HepG2 (cell line): Measurements from ENCODE around the gene ZMIZ1. TPM values are rescaled to one million over a fixed set of nuclear protein-coding genes. Genes with fewer than 3 reads are reported as not detected.

Experiments used
- FOXA3 ChIP-seq: IDR thresholded peaks from 2 replicates; pipeline ENCODE4 v1.6.1; 2016; ENCODE audit warnings: missing genetic modification reagents, missing compliant biosample characterization
- HNF4G ChIP-seq, 2 experiments: sonication (generic) in 1 of 2; formaldehyde crosslinking in 1 of 2; IDR thresholded peaks; 2 replicates each; pipeline versions ENCODE4 v1.4.0 to v1.6.1; 2011 to 2020; ENCODE audit warnings: borderline replicate concordance in 2 of 2, low read depth in 2 of 2, mild to moderate bottlenecking in 2 of 2, low read length in 1 of 2, missing genetic modification reagents in 1 of 2, moderate library complexity in 1 of 2
- NFATC3 ChIP-seq: sonication (generic); formaldehyde crosslinking; IDR thresholded peaks from 2 replicates; pipeline ENCODE4 v1.5.1; 2020; ENCODE audit warnings: mild to moderate bottlenecking, missing genetic modification reagents
- NFIC ChIP-seq: IDR thresholded peaks from 2 replicates; pipeline ENCODE4 v1.6.1; 2012; ENCODE audit warnings: mild to moderate bottlenecking, low read length, inconsistent platforms
- SIX1 ChIP-seq: sonication (generic); formaldehyde crosslinking; IDR thresholded peaks from 2 replicates; pipeline ENCODE4 v1.4.0; 2020; ENCODE audit warnings: missing genetic modification reagents, borderline replicate concordance
- TAF1 ChIP-seq: sonication (generic); formaldehyde crosslinking; IDR thresholded peaks from 2 replicates; pipeline ENCODE4 v1.4.0; 2020; ENCODE audit warnings: missing genetic modification reagents
- ZNF331 ChIP-seq: sonication (generic); formaldehyde crosslinking; IDR thresholded peaks from 2 replicates; pipeline ENCODE4 v1.4.0; 2020; ENCODE audit warnings: missing genetic modification reagents
- ZNF451 ChIP-seq: sonication (generic); formaldehyde crosslinking; IDR thresholded peaks from 2 replicates; pipeline ENCODE4 v1.5.0; 2020; ENCODE audit warnings: mild to moderate bottlenecking, missing genetic modification reagents
- ZNF737 ChIP-seq: sonication (generic); formaldehyde crosslinking; IDR thresholded peaks from 2 replicates; pipeline ENCODE4 v1.5.0; 2020; ENCODE audit warnings: missing genetic modification reagents, mild to moderate bottlenecking, borderline replicate concordance
- polyA plus RNA-seq, 8 experiments: library from polyadenylated mRNA; depleted of rRNA in 3 of 8; stranded (reverse) in 7 of 8; unstranded in 1 of 8; fragments of >200 nt; fragmentation: Illumina TruSeq in 4 of 8; extraction: Trizol in 4 of 8; gene quantifications; 2 replicates each; pipeline versions ENCODE4 v1.2.1 to v1.2.3, GENCODE V29; 2011 to 2016; ENCODE audit warnings: low read depth in 4 of 8, missing spikeins in 1 of 8, mixed read lengths in 1 of 8; ENCODE audit not compliant: insufficient read depth in 1 of 8
- total RNA-seq, 5 experiments: library from RNA; depleted of rRNA; stranded (reverse); fragments of >200 nt; fragmentation: Illumina TruSeq; extraction: Trizol; gene quantifications; 2 replicates each; pipeline ENCODE4 v1.2.3, GENCODE V29; 2016; ENCODE audit warnings: low read depth in 1 of 5
- TF ChIP-seq, protein P1 (sequence below): IDR thresholded peaks from 2 replicates; pipeline ENCODE4 v1.6.1; 2012; ENCODE audit warnings: inconsistent platforms
- TF ChIP-seq, protein P2 (sequence below): sonication (generic); formaldehyde crosslinking; IDR thresholded peaks from 2 replicates; pipeline ENCODE4 v1.9.0; 2021; ENCODE audit warnings: mild to moderate bottlenecking, missing genetic modification reagents
- TF ChIP-seq, protein P3 (sequence below): sonication (generic); formaldehyde crosslinking; IDR thresholded peaks from 2 replicates; pipeline ENCODE4 v1.4.0; 2020; ENCODE audit warnings: mild to moderate bottlenecking, missing genetic modification reagents, borderline replicate concordance
- TF ChIP-seq, protein P4 (sequence below): sonication (generic); formaldehyde crosslinking; IDR thresholded peaks from 2 replicates; pipeline ENCODE4 v1.5.1; 2020; ENCODE audit warnings: missing genetic modification reagents, mild to moderate bottlenecking, borderline replicate concordance

ZMIZ1 gene
- total and polyA plus RNA-seq, 2 of the 13 experiments (the other 11 are each of a cell fraction or from before 2014, with no cell fraction given): 5.3 to 10.2 TPM

DNA sequence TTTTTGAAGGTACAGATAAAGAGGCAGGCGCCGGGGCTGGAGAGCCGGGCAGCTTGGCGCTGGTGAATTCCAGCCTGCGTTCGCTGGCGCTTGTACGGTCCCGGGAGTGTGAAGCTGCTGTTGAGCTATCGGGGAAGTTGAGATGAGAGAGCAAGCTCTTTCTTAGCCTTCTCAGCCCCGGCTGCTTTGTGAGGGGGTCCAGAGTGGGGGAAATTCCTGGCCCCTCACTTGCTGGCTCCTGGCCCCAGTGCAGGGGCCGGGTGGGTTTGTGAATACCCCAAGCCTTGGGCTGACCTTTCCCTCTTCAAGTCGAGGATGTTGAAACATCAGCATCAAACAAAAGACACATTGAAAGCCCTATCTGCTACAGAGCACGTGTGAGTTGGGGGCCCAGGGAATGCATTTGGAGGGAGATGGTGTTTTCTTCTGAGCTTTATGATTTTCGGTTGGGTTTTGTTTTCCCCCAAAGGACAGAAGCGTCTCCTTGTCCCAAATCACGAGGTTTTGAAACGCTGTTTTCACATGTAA is 2.7 kb downstream of the ZMIZ1 start (continued):
- TF ChIP-seq HNF4G (IDR thresholded peaks at IDR 0.05; ENCODE audit: borderline replicate concordance, low read depth, low read length): 0 out of 2 replicates have a peak, but pooled peaks have one; percentile 6
- no peak for TF ChIP-seq HNF4G (CRISPR knock-in tag; IDR thresholded peaks at IDR 0.05; ENCODE audit: borderline replicate concordance, low read depth)
- peak; percentile 18; the same call in 1 of the 2 replicates for TF ChIP-seq TAF1 (CRISPR knock-in tag)
- TF ChIP-seq, protein P1, sequence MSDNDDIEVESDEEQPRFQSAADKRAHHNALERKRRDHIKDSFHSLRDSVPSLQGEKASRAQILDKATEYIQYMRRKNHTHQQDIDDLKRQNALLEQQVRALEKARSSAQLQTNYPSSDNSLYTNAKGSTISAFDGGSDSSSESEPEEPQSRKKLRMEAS: peak; percentile 68
- TF ChIP-seq ZNF331 (CRISPR knock-in tag): peak; percentile 5; the same call in 1 of the 2 replicates
- TF ChIP-seq, protein P2, sequence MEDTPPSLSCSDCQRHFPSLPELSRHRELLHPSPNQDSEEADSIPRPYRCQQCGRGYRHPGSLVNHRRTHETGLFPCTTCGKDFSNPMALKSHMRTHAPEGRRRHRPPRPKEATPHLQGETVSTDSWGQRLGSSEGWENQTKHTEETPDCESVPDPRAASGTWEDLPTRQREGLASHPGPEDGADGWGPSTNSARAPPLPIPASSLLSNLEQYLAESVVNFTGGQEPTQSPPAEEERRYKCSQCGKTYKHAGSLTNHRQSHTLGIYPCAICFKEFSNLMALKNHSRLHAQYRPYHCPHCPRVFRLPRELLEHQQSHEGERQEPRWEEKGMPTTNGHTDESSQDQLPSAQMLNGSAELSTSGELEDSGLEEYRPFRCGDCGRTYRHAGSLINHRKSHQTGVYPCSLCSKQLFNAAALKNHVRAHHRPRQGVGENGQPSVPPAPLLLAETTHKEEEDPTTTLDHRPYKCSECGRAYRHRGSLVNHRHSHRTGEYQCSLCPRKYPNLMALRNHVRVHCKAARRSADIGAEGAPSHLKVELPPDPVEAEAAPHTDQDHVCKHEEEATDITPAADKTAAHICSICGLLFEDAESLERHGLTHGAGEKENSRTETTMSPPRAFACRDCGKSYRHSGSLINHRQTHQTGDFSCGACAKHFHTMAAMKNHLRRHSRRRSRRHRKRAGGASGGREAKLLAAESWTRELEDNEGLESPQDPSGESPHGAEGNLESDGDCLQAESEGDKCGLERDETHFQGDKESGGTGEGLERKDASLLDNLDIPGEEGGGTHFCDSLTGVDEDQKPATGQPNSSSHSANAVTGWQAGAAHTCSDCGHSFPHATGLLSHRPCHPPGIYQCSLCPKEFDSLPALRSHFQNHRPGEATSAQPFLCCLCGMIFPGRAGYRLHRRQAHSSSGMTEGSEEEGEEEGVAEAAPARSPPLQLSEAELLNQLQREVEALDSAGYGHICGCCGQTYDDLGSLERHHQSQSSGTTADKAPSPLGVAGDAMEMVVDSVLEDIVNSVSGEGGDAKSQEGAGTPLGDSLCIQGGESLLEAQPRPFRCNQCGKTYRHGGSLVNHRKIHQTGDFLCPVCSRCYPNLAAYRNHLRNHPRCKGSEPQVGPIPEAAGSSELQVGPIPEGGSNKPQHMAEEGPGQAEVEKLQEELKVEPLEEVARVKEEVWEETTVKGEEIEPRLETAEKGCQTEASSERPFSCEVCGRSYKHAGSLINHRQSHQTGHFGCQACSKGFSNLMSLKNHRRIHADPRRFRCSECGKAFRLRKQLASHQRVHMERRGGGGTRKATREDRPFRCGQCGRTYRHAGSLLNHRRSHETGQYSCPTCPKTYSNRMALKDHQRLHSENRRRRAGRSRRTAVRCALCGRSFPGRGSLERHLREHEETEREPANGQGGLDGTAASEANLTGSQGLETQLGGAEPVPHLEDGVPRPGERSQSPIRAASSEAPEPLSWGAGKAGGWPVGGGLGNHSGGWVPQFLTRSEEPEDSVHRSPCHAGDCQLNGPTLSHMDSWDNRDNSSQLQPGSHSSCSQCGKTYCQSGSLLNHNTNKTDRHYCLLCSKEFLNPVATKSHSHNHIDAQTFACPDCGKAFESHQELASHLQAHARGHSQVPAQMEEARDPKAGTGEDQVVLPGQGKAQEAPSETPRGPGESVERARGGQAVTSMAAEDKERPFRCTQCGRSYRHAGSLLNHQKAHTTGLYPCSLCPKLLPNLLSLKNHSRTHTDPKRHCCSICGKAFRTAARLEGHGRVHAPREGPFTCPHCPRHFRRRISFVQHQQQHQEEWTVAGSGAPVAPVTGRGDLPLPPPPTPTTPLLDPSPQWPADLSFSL (CRISPR knock-in tag): no peak
- no peak for TF ChIP-seq ZNF737 (CRISPR knock-in tag)
- no peak for TF ChIP-seq NFATC3 (CRISPR knock-in tag)
- no peak for TF ChIP-seq ZNF451 (CRISPR knock-in tag)
- peak; percentile 1; the same call in 1 of the 2 replicates for TF ChIP-seq SIX1
- peak; percentile 33; the same call in 1 of the 2 replicates for TF ChIP-seq FOXA3
- TF ChIP-seq, protein P3, sequence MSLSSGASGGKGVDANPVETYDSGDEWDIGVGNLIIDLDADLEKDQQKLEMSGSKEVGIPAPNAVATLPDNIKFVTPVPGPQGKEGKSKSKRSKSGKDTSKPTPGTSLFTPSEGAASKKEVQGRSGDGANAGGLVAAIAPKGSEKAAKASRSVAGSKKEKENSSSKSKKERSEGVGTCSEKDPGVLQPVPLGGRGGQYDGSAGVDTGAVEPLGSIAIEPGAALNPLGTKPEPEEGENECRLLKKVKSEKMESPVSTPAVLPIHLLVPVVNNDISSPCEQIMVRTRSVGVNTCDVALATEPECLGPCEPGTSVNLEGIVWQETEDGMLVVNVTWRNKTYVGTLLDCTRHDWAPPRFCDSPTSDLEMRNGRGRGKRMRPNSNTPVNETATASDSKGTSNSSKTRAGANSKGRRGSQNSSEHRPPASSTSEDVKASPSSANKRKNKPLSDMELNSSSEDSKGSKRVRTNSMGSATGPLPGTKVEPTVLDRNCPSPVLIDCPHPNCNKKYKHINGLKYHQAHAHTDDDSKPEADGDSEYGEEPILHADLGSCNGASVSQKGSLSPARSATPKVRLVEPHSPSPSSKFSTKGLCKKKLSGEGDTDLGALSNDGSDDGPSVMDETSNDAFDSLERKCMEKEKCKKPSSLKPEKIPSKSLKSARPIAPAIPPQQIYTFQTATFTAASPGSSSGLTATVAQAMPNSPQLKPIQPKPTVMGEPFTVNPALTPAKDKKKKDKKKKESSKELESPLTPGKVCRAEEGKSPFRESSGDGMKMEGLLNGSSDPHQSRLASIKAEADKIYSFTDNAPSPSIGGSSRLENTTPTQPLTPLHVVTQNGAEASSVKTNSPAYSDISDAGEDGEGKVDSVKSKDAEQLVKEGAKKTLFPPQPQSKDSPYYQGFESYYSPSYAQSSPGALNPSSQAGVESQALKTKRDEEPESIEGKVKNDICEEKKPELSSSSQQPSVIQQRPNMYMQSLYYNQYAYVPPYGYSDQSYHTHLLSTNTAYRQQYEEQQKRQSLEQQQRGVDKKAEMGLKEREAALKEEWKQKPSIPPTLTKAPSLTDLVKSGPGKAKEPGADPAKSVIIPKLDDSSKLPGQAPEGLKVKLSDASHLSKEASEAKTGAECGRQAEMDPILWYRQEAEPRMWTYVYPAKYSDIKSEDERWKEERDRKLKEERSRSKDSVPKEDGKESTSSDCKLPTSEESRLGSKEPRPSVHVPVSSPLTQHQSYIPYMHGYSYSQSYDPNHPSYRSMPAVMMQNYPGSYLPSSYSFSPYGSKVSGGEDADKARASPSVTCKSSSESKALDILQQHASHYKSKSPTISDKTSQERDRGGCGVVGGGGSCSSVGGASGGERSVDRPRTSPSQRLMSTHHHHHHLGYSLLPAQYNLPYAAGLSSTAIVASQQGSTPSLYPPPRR (CRISPR knock-in tag): peak; percentile 37; the same call in 1 of the 2 replicates
- TF ChIP-seq, protein P4, sequence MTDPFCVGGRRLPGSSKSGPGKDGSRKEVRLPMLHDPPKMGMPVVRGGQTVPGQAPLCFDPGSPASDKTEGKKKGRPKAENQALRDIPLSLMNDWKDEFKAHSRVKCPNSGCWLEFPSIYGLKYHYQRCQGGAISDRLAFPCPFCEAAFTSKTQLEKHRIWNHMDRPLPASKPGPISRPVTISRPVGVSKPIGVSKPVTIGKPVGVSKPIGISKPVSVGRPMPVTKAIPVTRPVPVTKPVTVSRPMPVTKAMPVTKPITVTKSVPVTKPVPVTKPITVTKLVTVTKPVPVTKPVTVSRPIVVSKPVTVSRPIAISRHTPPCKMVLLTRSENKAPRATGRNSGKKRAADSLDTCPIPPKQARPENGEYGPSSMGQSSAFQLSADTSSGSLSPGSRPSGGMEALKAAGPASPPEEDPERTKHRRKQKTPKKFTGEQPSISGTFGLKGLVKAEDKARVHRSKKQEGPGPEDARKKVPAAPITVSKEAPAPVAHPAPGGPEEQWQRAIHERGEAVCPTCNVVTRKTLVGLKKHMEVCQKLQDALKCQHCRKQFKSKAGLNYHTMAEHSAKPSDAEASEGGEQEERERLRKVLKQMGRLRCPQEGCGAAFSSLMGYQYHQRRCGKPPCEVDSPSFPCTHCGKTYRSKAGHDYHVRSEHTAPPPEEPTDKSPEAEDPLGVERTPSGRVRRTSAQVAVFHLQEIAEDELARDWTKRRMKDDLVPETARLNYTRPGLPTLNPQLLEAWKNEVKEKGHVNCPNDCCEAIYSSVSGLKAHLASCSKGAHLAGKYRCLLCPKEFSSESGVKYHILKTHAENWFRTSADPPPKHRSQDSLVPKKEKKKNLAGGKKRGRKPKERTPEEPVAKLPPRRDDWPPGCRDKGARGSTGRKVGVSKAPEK (CRISPR knock-in tag): no peak
- TF ChIP-seq NFIC: 0 out of 2 replicates have a peak, but pooled peaks have one; percentile 24
